SK-N-SH (cell line): ENCODE data around the gene SCN8A. TPM values are rescaled to one million over a fixed set of nuclear protein-coding genes. Genes with fewer than 3 reads are reported as not detected.

Experiments
- CTCF ChIA-PET: fragments of 300-600, 350-600 bp; formaldehyde crosslinking; extraction: SDS; loops from one replicate; lab custom pipeline; 2021; lab: Yijun Ruan, JAX
- POLR2A ChIA-PET: fragments of 350-600 bp; sonication (Branson Sonifier 250); formaldehyde crosslinking; extraction: SDS; loops from one replicate; lab custom pipeline; 2020; ENCODE audit warnings: antibody characterized with exemption, inconsistent platforms; lab: Yijun Ruan, JAX
- DNase-seq: peaks from one replicate; pipeline ENCODE4 v3.0.0; 2012
- H2AFZ ChIP-seq: fragments of 200-600 bp; sonication (generic); 2 replicates; pipeline ENCODE4 v1.8.1; 2016; ENCODE audit warnings: antibody characterized with exemption, mild to moderate bottlenecking, low read depth
- H3F3A ChIP-seq: fragments of 200-600 bp; sonication (generic); replicated peaks from 2 replicates; pipeline ENCODE3; 2016; ENCODE audit warnings: antibody characterized with exemption, mild to moderate bottlenecking; ENCODE audit not compliant: insufficient read depth
- H3K27ac ChIP-seq, 2 experiments: fragments of 200-500 bp in 1 of 2; fragments of 200-600 bp in 1 of 2; sonication (Bioruptor generic) in 1 of 2; sonication (generic), shearing (Covaris generic) in 1 of 2; 2 replicates each; pipeline versions ENCODE4 v1.5.1 to v1.6.1; 2014 to 2016; ENCODE audit warnings: low read depth in 2 of 2, inconsistent platforms in 1 of 2, low read length in 1 of 2, mild to moderate bottlenecking in 1 of 2, mixed read lengths in 1 of 2
- H3K27me3 ChIP-seq: fragments of 200-600 bp; sonication (generic), shearing (Covaris generic); 2 replicates; pipeline ENCODE4 v1.6.1; 2016; ENCODE audit warnings: mixed run types; ENCODE audit not compliant: insufficient read depth
- H3K36me3 ChIP-seq, 2 experiments: fragments of 200-500 bp in 1 of 2; fragments of 200-600 bp in 1 of 2; sonication (Bioruptor generic) in 1 of 2; sonication (generic) in 1 of 2; replicated peaks in 1 of 2; 2 replicates each; pipeline versions ENCODE3 to v1.5.1; 2014 to 2016; ENCODE audit warnings: low read length in 1 of 2, mild to moderate bottlenecking in 1 of 2; ENCODE audit not compliant: insufficient read depth in 2 of 2, control insufficient read depth in 1 of 2
- H3K4me1 ChIP-seq, 2 experiments: fragments of 200-500 bp in 1 of 2; fragments of 200-600 bp in 1 of 2; sonication (Bioruptor generic) in 1 of 2; sonication (generic), shearing (Covaris generic) in 1 of 2; 2 replicates each; pipeline versions ENCODE4 v1.5.1 to v1.6.1; 2014 to 2016; ENCODE audit warnings: low read depth in 1 of 2, low read length in 1 of 2, mixed run types in 1 of 2; ENCODE audit not compliant: insufficient read depth in 2 of 2, control insufficient read depth in 1 of 2
- H3K4me2 ChIP-seq: fragments of 200-600 bp; sonication (generic), shearing (Covaris generic); 2 replicates; pipeline ENCODE4 v1.6.1; 2017; ENCODE audit warnings: mixed run types
- H3K4me3 ChIP-seq, 2 experiments: fragments of 200-500 bp in 1 of 2; fragments of 200-600 bp in 1 of 2; sonication (Bioruptor generic) in 1 of 2; sonication (generic), shearing (Covaris generic) in 1 of 2; 2 replicates each; pipeline versions ENCODE4 v1.5.1 to v1.8.1; 2014 to 2016; ENCODE audit warnings: low read depth in 2 of 2, inconsistent platforms in 1 of 2, low read length in 1 of 2, mild to moderate bottlenecking in 1 of 2, mixed read lengths in 1 of 2, moderate library complexity in 1 of 2
- H3K79me2 ChIP-seq: fragments of 200-600 bp; sonication (generic); 2 replicates; pipeline ENCODE4 v1.8.1; 2017; ENCODE audit warnings: mild to moderate bottlenecking; ENCODE audit not compliant: insufficient read depth
- H3K9ac ChIP-seq: fragments of 200-600 bp; sonication (generic); 2 replicates; pipeline ENCODE4 v1.6.1; 2017; ENCODE audit warnings: mixed run types
- H3K9me2 ChIP-seq: fragments of 200-600 bp; sonication (generic); 2 replicates; pipeline ENCODE4 v1.6.1; 2017; ENCODE audit warnings: mixed run types
- H3K9me3 ChIP-seq: fragments of 200-600 bp; sonication (generic); 2 replicates; pipeline ENCODE4 v1.6.1; 2017; ENCODE audit warnings: mixed run types, mild to moderate bottlenecking, moderate library complexity
- H4K20me1 ChIP-seq: fragments of 200-600 bp; sonication (generic); 2 replicates; pipeline ENCODE4 v1.6.1; 2017; ENCODE audit warnings: mild to moderate bottlenecking, mixed run types; ENCODE audit not compliant: insufficient read depth
- ELF1 ChIP-seq: IDR thresholded peaks from 2 replicates; pipeline ENCODE4 v1.4.0; 2012
- EP300 ChIP-seq, 2 experiments: IDR thresholded peaks; 2 replicates each; pipeline versions ENCODE4 v1.4.0 to v1.6.1; 2012; ENCODE audit warnings: borderline replicate concordance in 1 of 2, low read depth in 1 of 2, low read length in 1 of 2
- FOXJ3 ChIP-seq: sonication (generic); formaldehyde crosslinking; IDR thresholded peaks from 2 replicates; pipeline ENCODE4 v1.5.1; 2020; ENCODE audit warnings: mild to moderate bottlenecking, missing genetic modification reagents
- GABPA ChIP-seq: IDR thresholded peaks from 2 replicates; pipeline ENCODE4 v1.4.0; 2012; ENCODE audit warnings: low read depth, mild to moderate bottlenecking
- GATA2 ChIP-seq: sonication (generic); formaldehyde crosslinking; IDR thresholded peaks from 2 replicates; pipeline ENCODE4 v1.5.0; 2020; ENCODE audit warnings: mild to moderate bottlenecking, missing genetic modification reagents
- JUND ChIP-seq: IDR thresholded peaks from 2 replicates; pipeline ENCODE4 v1.4.0; 2012
- NFIC ChIP-seq: IDR thresholded peaks from 2 replicates; pipeline ENCODE4 v1.4.0; 2012; ENCODE audit warnings: borderline replicate concordance
- RAD21 ChIP-seq: IDR thresholded peaks from 2 replicates; pipeline ENCODE4 v1.6.1; 2012; ENCODE audit warnings: mild to moderate bottlenecking, low read length
- RCOR1 ChIP-seq: fragments of 150-350 bp; IDR thresholded peaks from 2 replicates; pipeline ENCODE4 v1.6.1; 2017; ENCODE audit warnings: antibody characterized with exemption, low read length
- RXRA ChIP-seq: IDR thresholded peaks from 2 replicates; pipeline ENCODE4 v1.4.0; 2012; ENCODE audit warnings: low read depth, mild to moderate bottlenecking, borderline replicate concordance
- SMC3 ChIP-seq: IDR thresholded peaks from 2 replicates; pipeline ENCODE4 v1.6.1; 2012; ENCODE audit warnings: low read depth, low read length, improper control_type of control experiment
- TCF12 ChIP-seq: IDR thresholded peaks from 2 replicates; pipeline ENCODE4 v1.4.0; 2012
- WGBS: methylation state at CpG from one replicate; pipeline ENCODE4 v1.1.6; 2017; ENCODE audit warnings: low lambda C conversion rate; 5-methylcytosine and 5-hydroxymethylcytosine counted together
- polyA plus RNA-seq, 3 experiments: library from polyadenylated mRNA; depleted of rRNA; stranded (reverse); fragments of >200 nt; gene quantifications; 2 replicates each; pipeline ENCODE4 v1.2.3, GENCODE V29; 2012
- TF ChIP-seq, protein P1 (sequence below): IDR thresholded peaks from 2 replicates; pipeline ENCODE4 v1.6.1; 2012; ENCODE audit warnings: mild to moderate bottlenecking, low read depth, low read length, moderate library complexity
- TF ChIP-seq, protein P2 (sequence below): IDR thresholded peaks from 2 replicates; pipeline ENCODE4 v1.4.0; 2012; ENCODE audit warnings: low read depth, borderline replicate concordance
- TF ChIP-seq, protein P3 (sequence below): fragments of 150-350 bp; IDR thresholded peaks from 2 replicates; pipeline ENCODE4 v1.6.1; 2016; ENCODE audit warnings: mild to moderate bottlenecking, low read depth, low read length

The SCN8A gene
- polyA plus RNA-seq, 1 of the 3 experiments (the other 2 are of a cell fraction) = 7.1 TPM

DNA sequence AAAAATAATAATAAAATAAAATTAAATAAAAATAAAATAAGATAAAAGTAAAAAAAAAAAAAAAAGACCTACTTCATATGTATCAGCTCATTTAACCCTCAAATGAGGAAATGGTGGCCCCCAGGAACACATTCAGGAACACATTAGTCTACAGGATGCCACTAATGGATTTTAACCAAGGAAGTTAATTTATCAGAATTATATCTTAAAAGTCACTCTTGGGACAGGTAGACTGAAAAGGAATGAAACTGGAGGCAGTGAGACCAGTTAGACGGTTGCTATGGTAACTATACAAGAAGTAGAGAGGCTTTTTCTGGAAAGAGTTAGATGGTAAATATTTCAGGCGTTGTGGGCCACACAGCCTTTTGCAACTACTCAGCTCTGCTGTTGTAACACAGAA is 54.9 kb downstream of the SCN8A start (continued):
- TF ChIP-seq, protein P1, sequence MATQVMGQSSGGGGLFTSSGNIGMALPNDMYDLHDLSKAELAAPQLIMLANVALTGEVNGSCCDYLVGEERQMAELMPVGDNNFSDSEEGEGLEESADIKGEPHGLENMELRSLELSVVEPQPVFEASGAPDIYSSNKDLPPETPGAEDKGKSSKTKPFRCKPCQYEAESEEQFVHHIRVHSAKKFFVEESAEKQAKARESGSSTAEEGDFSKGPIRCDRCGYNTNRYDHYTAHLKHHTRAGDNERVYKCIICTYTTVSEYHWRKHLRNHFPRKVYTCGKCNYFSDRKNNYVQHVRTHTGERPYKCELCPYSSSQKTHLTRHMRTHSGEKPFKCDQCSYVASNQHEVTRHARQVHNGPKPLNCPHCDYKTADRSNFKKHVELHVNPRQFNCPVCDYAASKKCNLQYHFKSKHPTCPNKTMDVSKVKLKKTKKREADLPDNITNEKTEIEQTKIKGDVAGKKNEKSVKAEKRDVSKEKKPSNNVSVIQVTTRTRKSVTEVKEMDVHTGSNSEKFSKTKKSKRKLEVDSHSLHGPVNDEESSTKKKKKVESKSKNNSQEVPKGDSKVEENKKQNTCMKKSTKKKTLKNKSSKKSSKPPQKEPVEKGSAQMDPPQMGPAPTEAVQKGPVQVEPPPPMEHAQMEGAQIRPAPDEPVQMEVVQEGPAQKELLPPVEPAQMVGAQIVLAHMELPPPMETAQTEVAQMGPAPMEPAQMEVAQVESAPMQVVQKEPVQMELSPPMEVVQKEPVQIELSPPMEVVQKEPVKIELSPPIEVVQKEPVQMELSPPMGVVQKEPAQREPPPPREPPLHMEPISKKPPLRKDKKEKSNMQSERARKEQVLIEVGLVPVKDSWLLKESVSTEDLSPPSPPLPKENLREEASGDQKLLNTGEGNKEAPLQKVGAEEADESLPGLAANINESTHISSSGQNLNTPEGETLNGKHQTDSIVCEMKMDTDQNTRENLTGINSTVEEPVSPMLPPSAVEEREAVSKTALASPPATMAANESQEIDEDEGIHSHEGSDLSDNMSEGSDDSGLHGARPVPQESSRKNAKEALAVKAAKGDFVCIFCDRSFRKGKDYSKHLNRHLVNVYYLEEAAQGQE = no peak
- TF ChIP-seq GABPA (no peak), JUND (no peak), TCF12 (no peak)

DNA sequence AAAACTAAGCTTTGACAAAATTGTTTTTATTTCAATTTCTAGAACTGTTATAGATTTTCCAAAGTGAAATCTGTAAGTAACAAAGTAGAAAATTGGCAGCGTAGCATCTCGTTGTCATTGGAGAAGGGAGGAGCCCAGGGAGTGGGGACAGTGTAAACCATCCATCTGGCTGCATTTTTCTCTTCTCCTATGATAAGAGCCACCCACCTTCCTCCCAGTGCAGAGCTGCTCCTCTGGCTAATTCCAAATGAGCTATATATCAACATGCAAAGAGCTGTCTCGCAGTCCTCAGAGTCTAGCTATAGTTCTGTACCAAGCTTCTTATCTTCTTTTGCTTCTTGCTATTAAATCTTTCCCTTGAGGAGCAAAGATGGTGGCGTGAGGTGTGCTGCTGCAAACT is 56.6 kb downstream of the SCN8A start:
- ChIA-PET CTCF (interaction anchor here (0.8 to 1.0 kb wide), 2 partner anchors 176 to 227 kb away, joined by 3 read pairs; no protein-coding TSS in a partner anchor), POLR2A (no interaction called here)
- H3K4me2 ChIP-seq = no peak overlapping the region
- TF ChIP-seq SMC3 = no peak
- no peak for TF ChIP-seq FOXJ3 (CRISPR knock-in tag)
- TF ChIP-seq, protein P2, sequence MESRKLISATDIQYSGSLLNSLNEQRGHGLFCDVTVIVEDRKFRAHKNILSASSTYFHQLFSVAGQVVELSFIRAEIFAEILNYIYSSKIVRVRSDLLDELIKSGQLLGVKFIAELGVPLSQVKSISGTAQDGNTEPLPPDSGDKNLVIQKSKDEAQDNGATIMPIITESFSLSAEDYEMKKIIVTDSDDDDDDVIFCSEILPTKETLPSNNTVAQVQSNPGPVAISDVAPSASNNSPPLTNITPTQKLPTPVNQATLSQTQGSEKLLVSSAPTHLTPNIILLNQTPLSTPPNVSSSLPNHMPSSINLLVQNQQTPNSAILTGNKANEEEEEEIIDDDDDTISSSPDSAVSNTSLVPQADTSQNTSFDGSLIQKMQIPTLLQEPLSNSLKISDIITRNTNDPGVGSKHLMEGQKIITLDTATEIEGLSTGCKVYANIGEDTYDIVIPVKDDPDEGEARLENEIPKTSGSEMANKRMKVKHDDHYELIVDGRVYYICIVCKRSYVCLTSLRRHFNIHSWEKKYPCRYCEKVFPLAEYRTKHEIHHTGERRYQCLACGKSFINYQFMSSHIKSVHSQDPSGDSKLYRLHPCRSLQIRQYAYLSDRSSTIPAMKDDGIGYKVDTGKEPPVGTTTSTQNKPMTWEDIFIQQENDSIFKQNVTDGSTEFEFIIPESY = no peak
- no peak for TF ChIP-seq NFIC
- no peaks in the 10 kb centered on the region; a peak in 1 of 4 replicates for H3K4me1 ChIP-seq
- DNase-seq = peak; percentile 28
- H3F3A ChIP-seq = no peaks in the 10 kb centered on the region
- H2AFZ ChIP-seq = no peak overlapping the region
- H3K27me3 ChIP-seq = no peaks in the 10 kb centered on the region
- peaks cover 9% of the 10 kb centered on the region; the same call in 1 of the 2 replicates for H4K20me1 ChIP-seq
- H3K27ac ChIP-seq = no peak overlapping the region
- no peak overlapping the region for H3K9ac ChIP-seq
- no peaks in the 10 kb centered on the region for H3K9me3 ChIP-seq
- no peaks in the 10 kb centered on the region for H3K36me3 ChIP-seq
- H3K4me3 ChIP-seq = no peak overlapping the region
- H3K9me2 ChIP-seq = no peaks in the 10 kb centered on the region
- 96% methylated on average over 4 of the region's 4 CpGs for WGBS
- H3K79me2 ChIP-seq = peaks cover 12% of the 10 kb centered on the region

DNA sequence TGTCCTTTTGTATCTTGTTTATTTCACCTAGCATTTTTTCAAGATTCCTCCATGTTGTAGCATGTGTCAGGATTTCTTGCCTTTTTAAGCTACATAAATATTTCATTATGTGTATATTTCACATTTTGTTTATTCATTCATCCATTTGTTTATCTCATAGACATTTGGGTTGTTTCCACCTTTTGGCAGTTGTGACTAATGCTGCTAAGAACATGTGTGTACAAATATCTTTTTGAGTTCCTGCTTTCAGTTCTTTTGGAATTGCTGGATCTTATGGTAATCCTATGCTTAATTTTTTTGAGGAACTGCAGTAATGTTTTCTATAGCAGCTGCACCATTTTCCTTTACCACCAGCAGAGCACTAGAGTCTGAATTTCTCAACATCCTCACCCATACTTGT is 62.4 kb downstream of the SCN8A start:
- Histone ChIP-seq H3K9ac (no peak overlapping the region), H3F3A (no peaks in the 10 kb centered on the region), H3K27ac (no peak overlapping the region), H3K36me3 (peaks cover 0 to 14% of the 10 kb centered on the region in 2 experiments), H3K4me2 (no peak overlapping the region), H3K4me1 (no peaks in the 10 kb centered on the region), H3K9me3 (no peaks in the 10 kb centered on the region), H2AFZ (no peak overlapping the region), H3K4me3 (no peak overlapping the region), H3K79me2 (peaks cover 30% of the 10 kb centered on the region), H3K27me3 (no peaks in the 10 kb centered on the region), H4K20me1 (peaks cover 3% of the 10 kb centered on the region; the same call in 1 of the 2 replicates), H3K9me2 (no peaks in the 10 kb centered on the region)
- TF ChIP-seq RXRA (no peak), SMC3 (no peak), TCF12 (no peak), JUND (no peak), RCOR1 (no peak), EP300 (IDR thresholded peaks at IDR 0.05; ENCODE audit: borderline replicate concordance in 1 of 2, low read depth in 1 of 2, low read length in 1 of 2) (no peak), GATA2 (no peak), RAD21 (no peak), FOXJ3 (CRISPR knock-in tag) (no peak), ELF1 (no peak)
- TF ChIP-seq, protein P3, sequence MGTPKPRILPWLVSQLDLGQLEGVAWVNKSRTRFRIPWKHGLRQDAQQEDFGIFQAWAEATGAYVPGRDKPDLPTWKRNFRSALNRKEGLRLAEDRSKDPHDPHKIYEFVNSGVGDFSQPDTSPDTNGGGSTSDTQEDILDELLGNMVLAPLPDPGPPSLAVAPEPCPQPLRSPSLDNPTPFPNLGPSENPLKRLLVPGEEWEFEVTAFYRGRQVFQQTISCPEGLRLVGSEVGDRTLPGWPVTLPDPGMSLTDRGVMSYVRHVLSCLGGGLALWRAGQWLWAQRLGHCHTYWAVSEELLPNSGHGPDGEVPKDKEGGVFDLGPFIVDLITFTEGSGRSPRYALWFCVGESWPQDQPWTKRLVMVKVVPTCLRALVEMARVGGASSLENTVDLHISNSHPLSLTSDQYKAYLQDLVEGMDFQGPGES = no peak
- POLR2A ChIA-PET = no interaction called here
- DNase-seq = no peak
- CTCF ChIA-PET = no interaction called here
